ENCODE measurements around the gene CADPS2. TPM values are rescaled to one million over a fixed set of nuclear protein-coding genes. Genes with fewer than 3 reads are reported as not detected.

Gene CADPS2
- total RNA-seq, 1 experiment from 2014 or later, result 12.2 TPM

DNA sequence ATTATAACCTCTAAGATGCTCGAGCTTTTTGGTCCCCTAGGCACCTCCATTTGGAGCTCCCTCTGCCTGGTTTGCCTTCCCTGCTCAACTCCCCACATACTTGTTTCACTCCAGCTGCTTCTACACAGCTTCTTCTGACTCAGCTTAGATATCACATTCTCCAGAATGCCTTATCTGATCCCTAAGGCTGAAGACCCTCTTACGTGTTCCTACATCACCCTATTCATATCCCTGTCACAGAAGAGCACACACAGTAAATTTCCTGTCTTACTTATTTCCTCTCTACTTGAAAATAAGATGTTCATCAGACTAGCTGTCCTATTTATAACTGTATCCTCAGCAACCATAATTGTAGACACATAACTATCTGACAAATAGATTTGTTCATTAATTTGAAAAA, 122.2 kb downstream of the CADPS2 start (continued):
- TF ChIP-seq ZNF416 (CRISPR knock-in tag; IDR thresholded peaks at IDR 0.05) (no peak), SP1 (CRISPR knock-in tag; conservative IDR thresholded peaks at IDR 0.05) (no peak), ZMAT4 (CRISPR knock-in tag; IDR thresholded peaks at IDR 0.05) (no peak), JAZF1 (CRISPR knock-in tag; IDR thresholded peaks at IDR 0.05) (no peak), PRDM15 (CRISPR knock-in tag; IDR thresholded peaks at IDR 0.05) (no peak), NFYB (CRISPR knock-in tag; conservative IDR thresholded peaks at IDR 0.05; ENCODE audit: low read depth) (no peak), E2F1 (CRISPR knock-in tag; IDR thresholded peaks at IDR 0.05) (no peak), HMGA2 (CRISPR knock-in tag; IDR thresholded peaks at IDR 0.05) (no peak), ZBTB21 (CRISPR knock-in tag; IDR thresholded peaks at IDR 0.05; ENCODE audit: borderline replicate concordance) (no peak)
- TF ChIP-seq, protein P1, sequence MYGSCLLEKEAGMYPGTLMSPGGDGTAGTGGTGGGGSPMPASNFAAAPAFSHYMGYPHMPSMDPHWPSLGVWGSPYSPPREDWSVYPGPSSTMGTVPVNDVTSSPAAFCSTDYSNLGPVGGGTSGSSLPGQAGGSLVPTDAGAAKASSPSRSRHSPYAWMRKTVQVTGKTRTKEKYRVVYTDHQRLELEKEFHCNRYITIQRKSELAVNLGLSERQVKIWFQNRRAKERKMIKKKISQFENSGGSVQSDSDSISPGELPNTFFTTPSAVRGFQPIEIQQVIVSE (CRISPR knock-in tag; IDR thresholded peaks at IDR 0.05; ENCODE audit: borderline replicate concordance), result no peak
- TF ChIP-seq, protein P2, sequence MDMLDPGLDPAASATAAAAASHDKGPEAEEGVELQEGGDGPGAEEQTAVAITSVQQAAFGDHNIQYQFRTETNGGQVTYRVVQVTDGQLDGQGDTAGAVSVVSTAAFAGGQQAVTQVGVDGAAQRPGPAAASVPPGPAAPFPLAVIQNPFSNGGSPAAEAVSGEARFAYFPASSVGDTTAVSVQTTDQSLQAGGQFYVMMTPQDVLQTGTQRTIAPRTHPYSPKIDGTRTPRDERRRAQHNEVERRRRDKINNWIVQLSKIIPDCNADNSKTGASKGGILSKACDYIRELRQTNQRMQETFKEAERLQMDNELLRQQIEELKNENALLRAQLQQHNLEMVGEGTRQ (CRISPR knock-in tag; IDR thresholded peaks at IDR 0.05), result no peak

GRCh38 chr7:122762071-122762470, 124.2 kb downstream of the CADPS2 start:
- CTCF ChIA-PET, result no interaction called here
- ATAC-seq, result no peak
- TF ChIP-seq, protein P2 (CRISPR knock-in tag; IDR thresholded peaks at IDR 0.05), result no peak
- TF ChIP-seq, protein P3, sequence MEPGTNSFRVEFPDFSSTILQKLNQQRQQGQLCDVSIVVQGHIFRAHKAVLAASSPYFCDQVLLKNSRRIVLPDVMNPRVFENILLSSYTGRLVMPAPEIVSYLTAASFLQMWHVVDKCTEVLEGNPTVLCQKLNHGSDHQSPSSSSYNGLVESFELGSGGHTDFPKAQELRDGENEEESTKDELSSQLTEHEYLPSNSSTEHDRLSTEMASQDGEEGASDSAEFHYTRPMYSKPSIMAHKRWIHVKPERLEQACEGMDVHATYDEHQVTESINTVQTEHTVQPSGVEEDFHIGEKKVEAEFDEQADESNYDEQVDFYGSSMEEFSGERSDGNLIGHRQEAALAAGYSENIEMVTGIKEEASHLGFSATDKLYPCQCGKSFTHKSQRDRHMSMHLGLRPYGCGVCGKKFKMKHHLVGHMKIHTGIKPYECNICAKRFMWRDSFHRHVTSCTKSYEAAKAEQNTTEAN (CRISPR knock-in tag; IDR thresholded peaks at IDR 0.05), result no peak
- TF ChIP-seq JUN (CRISPR knock-in tag; IDR thresholded peaks at IDR 0.05) (no peak), GTF2I (CRISPR knock-in tag; conservative IDR thresholded peaks at IDR 0.05) (no peak), SMAD3 (CRISPR knock-in tag; IDR thresholded peaks at IDR 0.05; ENCODE audit: borderline replicate concordance) (no peak), ZNF416 (CRISPR knock-in tag; IDR thresholded peaks at IDR 0.05) (no peak), GABPB1 (CRISPR knock-in tag; IDR thresholded peaks at IDR 0.05) (no peak), ATF3 (CRISPR knock-in tag; conservative IDR thresholded peaks at IDR 0.05) (no peak), TEAD1 (CRISPR knock-in tag; IDR thresholded peaks at IDR 0.05) (no peak), ZNF396 (CRISPR knock-in tag; IDR thresholded peaks at IDR 0.05; ENCODE audit: borderline replicate concordance) (no peak), OVOL2 (CRISPR knock-in tag; IDR thresholded peaks at IDR 0.05; ENCODE audit: borderline replicate concordance) (no peak), USF1 (CRISPR knock-in tag; IDR thresholded peaks at IDR 0.05) (no peak), KAT7 (CRISPR knock-in tag; IDR thresholded peaks at IDR 0.05; ENCODE audit: borderline replicate concordance) (no peak), SMAD4 (CRISPR knock-in tag; IDR thresholded peaks at IDR 0.05) (no peak), ATF2 (CRISPR knock-in tag; IDR thresholded peaks at IDR 0.05; ENCODE audit: borderline replicate concordance, low read depth) (no peak), FOXJ3 (CRISPR knock-in tag; IDR thresholded peaks at IDR 0.05; ENCODE audit: borderline replicate concordance) (no peak), JAZF1 (CRISPR knock-in tag; IDR thresholded peaks at IDR 0.05) (no peak), NFATC4 (CRISPR knock-in tag; IDR thresholded peaks at IDR 0.05) (no peak), ZNF671 (CRISPR knock-in tag; IDR thresholded peaks at IDR 0.05) (no peak)

More at GRCh38 chr7:122762071-122762470, 124.2 kb downstream of the CADPS2 start:
- Mint-ChIP-seq H3K4me3 (no peak overlapping the region), H3K4me1 (peaks cover 25% of the 10 kb centered on the region), H3K36me3 (no peaks in the 10 kb centered on the region), H3K27ac (no peak overlapping the region), H3K9me3 (no peaks in the 10 kb centered on the region), H3K27me3 (ENCODE audit: low read depth) (no peaks in the 10 kb centered on the region)
- POLR2A ChIA-PET, result no interaction called here
- DNase-seq (ENCODE audit: low spot score), result no peak

Measured in WTC11 (cell line).